IMR-90 (cell line): ENCODE results near the gene WNT16. TPM values are rescaled to one million over a fixed set of nuclear protein-coding genes. Genes with fewer than 3 reads are reported as not detected.

Source experiments
- ATAC-seq: fragments of 200-7000 bp; cut with Tn5 transposase; 2 replicates; pipeline ENCODE4 v1.9.1; 2020; ENCODE audit warnings: low read depth, mild to moderate bottlenecking, moderate library complexity
- BruUV-seq: library from RNA; stranded (reverse); fragments of 400-500 nt; replicated peaks from 2 replicates; lab custom pipeline; 2021; lab: Mats Ljungman, UMichigan
- CTCF ChIA-PET: fragments of 300-600 bp; formaldehyde crosslinking; extraction: SDS; loops from one replicate; lab custom pipeline; 2021; ENCODE audit warnings: antibody characterized with exemption; lab: Yijun Ruan, JAX
- POLR2A ChIA-PET: fragments of 300-600 bp; sonication (Branson Sonifier 250); formaldehyde crosslinking; loops from one replicate; lab custom pipeline; 2022; ENCODE audit warnings: antibody characterized with exemption; ENCODE audit not compliant: unreplicated experiment; lab: Charles Lee
- DNase-seq: peaks from one replicate; pipeline ENCODE4 v3.0.0; 2013
- H2AFZ ChIP-seq: replicated peaks from 2 replicates; pipeline ENCODE3; 2013; ENCODE audit warnings: low read length, mild to moderate bottlenecking; ENCODE audit not compliant: poor library complexity
- H2AK5ac ChIP-seq: 2 replicates; pipeline ENCODE4 v1.6.1; 2013; ENCODE audit warnings: low read depth, low read length, inconsistent platforms
- H2AK9ac ChIP-seq: replicated peaks from 2 replicates; pipeline ENCODE3; 2013; ENCODE audit warnings: mild to moderate bottlenecking, low read depth, low read length, moderate library complexity; ENCODE audit not compliant: poor library complexity
- H2BK120ac ChIP-seq: 2 replicates; pipeline ENCODE4 v1.6.1; 2013; ENCODE audit warnings: low read depth, low read length, inconsistent platforms
- H2BK15ac ChIP-seq: 3 replicates; pipeline ENCODE4 v1.6.1; 2013; ENCODE audit warnings: low read depth, low read length, inconsistent platforms
- H2BK20ac ChIP-seq: 2 replicates; pipeline ENCODE4 v1.6.1; 2013; ENCODE audit warnings: low read depth, mild to moderate bottlenecking, inconsistent platforms, low read length, moderate library complexity
- H2BK5ac ChIP-seq: 2 replicates; pipeline ENCODE4 v1.6.1; 2013; ENCODE audit warnings: mild to moderate bottlenecking, low read depth, low read length, inconsistent platforms; ENCODE audit not compliant: poor library complexity, severe bottlenecking
- H3K14ac ChIP-seq: replicated peaks from 2 replicates; pipeline ENCODE4 v1.6.1; 2013; ENCODE audit warnings: low read depth, low read length, inconsistent platforms
- H3K18ac ChIP-seq: 2 replicates; pipeline ENCODE4 v1.6.1; 2013; ENCODE audit warnings: low read depth, low read length, control low read depth
- H3K23ac ChIP-seq: 2 replicates; pipeline ENCODE4 v1.6.1; 2013; ENCODE audit warnings: low read depth, low read length, inconsistent platforms
- H3K27ac ChIP-seq: 2 replicates; pipeline ENCODE4 v1.5.1; 2013; ENCODE audit warnings: mild to moderate bottlenecking, control low read depth, low read length; ENCODE audit not compliant: insufficient read depth
- H3K27me3 ChIP-seq: 2 replicates; pipeline ENCODE4 v1.6.1; 2013; ENCODE audit warnings: low read length; ENCODE audit not compliant: control insufficient read depth, insufficient read depth
- H3K36me3 ChIP-seq: 2 replicates; pipeline ENCODE4 v1.6.1; 2013; ENCODE audit warnings: low read length, mixed read lengths; ENCODE audit not compliant: control insufficient read depth, insufficient read depth
- H3K4ac ChIP-seq: 2 replicates; pipeline ENCODE4 v1.6.1; 2013; ENCODE audit warnings: low read depth, low read length, inconsistent platforms
- H3K4me1 ChIP-seq: 2 replicates; pipeline ENCODE4 v1.6.1; 2013; ENCODE audit warnings: low read length, mixed read lengths; ENCODE audit not compliant: control insufficient read depth, insufficient read depth
- H3K4me2 ChIP-seq: 2 replicates; pipeline ENCODE4 v1.6.1; 2013; ENCODE audit warnings: low read depth, mild to moderate bottlenecking, control low read depth, low read length, moderate library complexity
- H3K4me3 ChIP-seq: 2 replicates; pipeline ENCODE4 v1.5.1; 2013; ENCODE audit warnings: low read depth, mild to moderate bottlenecking, control low read depth, low read length, moderate library complexity; ENCODE audit not compliant: insufficient read depth
- H3K56ac ChIP-seq: 2 replicates; pipeline ENCODE4 v1.6.1; 2013; ENCODE audit warnings: low read length, inconsistent platforms; ENCODE audit not compliant: insufficient read depth; ENCODE audit errors: extremely low read depth
- H3K79me1 ChIP-seq, 2 experiments: 2 replicates each; pipeline ENCODE4 v1.6.1; 2013; ENCODE audit warnings: low read length in 2 of 2, inconsistent platforms in 1 of 2, low read depth in 1 of 2
- H3K9ac ChIP-seq: 2 replicates; pipeline ENCODE4 v1.6.1; 2013; ENCODE audit warnings: low read depth, low read length, control low read depth
- H3K9me1 ChIP-seq: 2 replicates; pipeline ENCODE4 v1.6.1; 2013; ENCODE audit warnings: low read length, inconsistent platforms; ENCODE audit not compliant: insufficient read depth
- H3K9me3 ChIP-seq: 2 replicates; pipeline ENCODE4 v1.6.1; 2013; ENCODE audit warnings: low read length; ENCODE audit not compliant: control insufficient read depth, insufficient read depth
- H4K20me1 ChIP-seq: 2 replicates; pipeline ENCODE4 v1.6.1; 2013; ENCODE audit warnings: low read length, inconsistent platforms; ENCODE audit not compliant: insufficient read depth
- H4K5ac ChIP-seq: 2 replicates; pipeline ENCODE4 v1.6.1; 2013; ENCODE audit warnings: mild to moderate bottlenecking, low read depth, low read length, control low read depth
- H4K8ac ChIP-seq, 2 experiments: 2 replicates each; pipeline ENCODE4 v1.6.1; 2013; ENCODE audit warnings: low read depth in 2 of 2, low read length in 2 of 2, control low read depth in 1 of 2, inconsistent platforms in 1 of 2
- H4K91ac ChIP-seq: 2 replicates; pipeline ENCODE4 v1.6.1; 2013; ENCODE audit warnings: low read depth, low read length, inconsistent platforms; ENCODE audit not compliant: insufficient read depth
- BHLHE40 ChIP-seq: fragments of 150-350 bp; IDR thresholded peaks from 2 replicates; pipeline ENCODE4 v1.6.1; 2016; ENCODE audit warnings: mild to moderate bottlenecking, low read depth, low read length
- CEBPB ChIP-seq: IDR thresholded peaks from 2 replicates; pipeline ENCODE4 v1.6.1; 2012; ENCODE audit warnings: low read depth, low read length, improper control_type of control experiment
- CHD1 ChIP-seq: IDR thresholded peaks from 2 replicates; pipeline ENCODE4 v1.6.1; 2012; ENCODE audit warnings: low read depth, low read length, improper control_type of control experiment
- CTCF ChIP-seq: conservative IDR thresholded peaks from 2 replicates; pipeline ENCODE4 v1.5.1; 2012; ENCODE audit warnings: mild to moderate bottlenecking, low read depth, low read length, improper control_type of control experiment
- ELK1 ChIP-seq: fragments of 150-350 bp; IDR thresholded peaks from 2 replicates; pipeline ENCODE4 v1.6.1; 2016; ENCODE audit warnings: low read depth, mild to moderate bottlenecking, low read length, moderate library complexity, borderline replicate concordance
- FOS ChIP-seq: fragments of 150-350 bp; IDR thresholded peaks from 2 replicates; pipeline ENCODE4 v1.6.1; 2016; ENCODE audit warnings: low read depth, low read length
- MAFK ChIP-seq: IDR thresholded peaks from 2 replicates; pipeline ENCODE4 v1.6.1; 2012; ENCODE audit warnings: low read depth, low read length, improper control_type of control experiment
- MAZ ChIP-seq: IDR thresholded peaks from 2 replicates; pipeline ENCODE4 v1.6.1; 2012; ENCODE audit warnings: low read depth, mild to moderate bottlenecking, low read length, improper control_type of control experiment, moderate library complexity, borderline replicate concordance
- MXI1 ChIP-seq: IDR thresholded peaks from 2 replicates; pipeline ENCODE4 v1.6.1; 2012; ENCODE audit warnings: low read depth, mild to moderate bottlenecking, low read length, moderate library complexity, borderline replicate concordance
- NFE2L2 ChIP-seq: fragments of 150-350 bp; IDR thresholded peaks from 2 replicates; pipeline ENCODE4 v1.6.1; 2016; ENCODE audit warnings: low read depth, mild to moderate bottlenecking, low read length
- POLR2A ChIP-seq: IDR thresholded peaks from 2 replicates; pipeline ENCODE4 v1.6.1; 2012; ENCODE audit warnings: mild to moderate bottlenecking, low read depth, low read length
- RAD21 ChIP-seq: IDR thresholded peaks from 2 replicates; pipeline ENCODE4 v1.6.1; 2012; ENCODE audit warnings: low read length, improper control_type of control experiment
- RCOR1 ChIP-seq: IDR thresholded peaks from 2 replicates; pipeline ENCODE4 v1.6.1; 2012; ENCODE audit warnings: mild to moderate bottlenecking, low read length, improper control_type of control experiment; ENCODE audit not compliant: insufficient replicate concordance
- RFX5 ChIP-seq: IDR thresholded peaks from 2 replicates; pipeline ENCODE4 v1.8.0; 2012; ENCODE audit warnings: low read depth, mild to moderate bottlenecking, low read length, moderate library complexity
- USF2 ChIP-seq: fragments of 150-350 bp; IDR thresholded peaks from 2 replicates; pipeline ENCODE4 v1.6.1; 2017; ENCODE audit warnings: mild to moderate bottlenecking, antibody characterized with exemption, low read length, low read depth
- WGBS, 2 experiments: methylation state at CpG; one replicate each; pipeline versions ENCODE4 v1.1.5 to v1.1.7; 2013; ENCODE audit warnings: missing lambda C conversion rate in 2 of 2; ENCODE audit not compliant: insufficient read length in 1 of 2; ENCODE audit errors: extremely low coverage in 2 of 2; 5-methylcytosine and 5-hydroxymethylcytosine counted together
- dilution Hi-C: fragments of 300-500 bp; cut with HindIII; formaldehyde crosslinking; loops from one replicate; pipeline ENCODE4 v1.14.3; 2018; ENCODE audit warnings: low sequenced_read_pairs; ENCODE audit not compliant: unreplicated experiment
- in situ Hi-C: fragments of 300-500 bp; cut with MboI; formaldehyde crosslinking; loops from 3 replicates; pipeline ENCODE4 v1.14.3; 2019; ENCODE audit warnings: low sequenced_read_pairs, inconsistent platforms, mixed read lengths
- intact Hi-C: fragments of 100-400 bp; cut with micrococcal nuclease; formaldehyde crosslinking; loops from 2 replicates; pipeline ENCODE4 v1.10.0; 2022
- polyA plus RNA-seq, 3 experiments: library from polyadenylated mRNA; depleted of rRNA; stranded (reverse); fragments of >200 nt; gene quantifications; 2 replicates each; pipeline ENCODE4 v1.2.3, GENCODE V29; 2012; ENCODE audit warnings: low replicate concordance in 1 of 3
- total RNA-seq: library from RNA; depleted of rRNA; stranded (reverse); fragments of >200 nt; gene quantifications from 2 replicates; pipeline ENCODE4 v1.2.3, GENCODE V29; 2012

The WNT16 gene
- total and polyA plus RNA-seq, 2 of the 4 experiments (the other 2 are of a cell fraction): 0.68 to 1.1 TPM

- H2BK120ac ChIP-seq: no peak overlapping the region
- no peaks in the 10 kb centered on the region for H4K20me1 ChIP-seq
- no CpG with 5 or more reads among the region's 10 CpGs for WGBS, 2 experiments
- no peak overlapping the region for H3K14ac ChIP-seq
- intact Hi-C loops: loop anchor here (5.0 to 10.0 kb wide), 3 partner anchors 208 to 530 kb away; partner anchors contain the start of gene CPED1
- H3K4me1 ChIP-seq: no peaks in the 10 kb centered on the region; the same call in 1 of the 2 replicates
- no peak overlapping the region for H2BK5ac ChIP-seq
- no peak overlapping the region for H3K4me2 ChIP-seq
- no peak overlapping the region for H2AK5ac ChIP-seq
- H3K27me3 ChIP-seq: peaks cover 7% of the 10 kb centered on the region; the same call in 1 of the 2 replicates
- H3K56ac ChIP-seq: no peak overlapping the region
- H3K4ac ChIP-seq: no peak overlapping the region
- ChIA-PET CTCF (no interaction called here), POLR2A (no interaction called here)
- dilution Hi-C loops: no loop called here
- no peak overlapping the region for H2AFZ ChIP-seq
- H3K9me1 ChIP-seq: peaks cover 4% of the 10 kb centered on the region
- ATAC-seq (peak; percentile 70), DNase-seq (peak; percentile 50)
- no peak overlapping the region for H4K5ac ChIP-seq
- no peak overlapping the region for H3K18ac ChIP-seq
- no peak overlapping the region for H3K9ac ChIP-seq
- H3K23ac ChIP-seq: no peak overlapping the region
- no peak overlapping the region for H2AK9ac ChIP-seq
- H4K8ac ChIP-seq: no peak overlapping the region
- H2BK20ac ChIP-seq: 0 out of 2 replicates have a peak overlapping the region, but pooled peaks have one; percentile 1
- no peaks in the 10 kb centered on the region for H3K9me3 ChIP-seq
- no peak overlapping the region for H3K4me3 ChIP-seq
- H2BK15ac ChIP-seq: no peak overlapping the region
- in situ Hi-C loops: loop anchor here (25.0 kb wide), 2 partner anchors 198 to 348 kb away; partner anchors contain the start of gene CPED1
- no peaks in the 10 kb centered on the region; the same call in 1 of the 2 replicates for H3K36me3 ChIP-seq
- H4K91ac ChIP-seq: no peak overlapping the region
- no TSS peak for BruUV-seq
- H3K27ac ChIP-seq: no peak overlapping the region
- no peaks in the 10 kb centered on the region for H3K79me1 ChIP-seq
- TF ChIP-seq CHD1: no peak
- TF ChIP-seq ELK1: no peak
- TF ChIP-seq USF2: no peak
- TF ChIP-seq CTCF: no peak
- TF ChIP-seq RCOR1: no peak
- no peak for TF ChIP-seq POLR2A
- TF ChIP-seq BHLHE40: no peak
- no peak for TF ChIP-seq CEBPB
- no peak for TF ChIP-seq MAZ
- TF ChIP-seq RAD21: no peak
- TF ChIP-seq NFE2L2: no peak
- no peak for TF ChIP-seq MXI1
- no peak for TF ChIP-seq FOS
- no peak for TF ChIP-seq RFX5
- TF ChIP-seq MAFK: no peak
Observed at GRCh38 chr7:121334875-121335648, 6.3 kb downstream of the WNT16 start.
